HepG2 (cell line): ENCODE data around the gene BCL2L2. TPM values are rescaled to one million over a fixed set of nuclear protein-coding genes. Genes with fewer than 3 reads are reported as not detected.

Source experiments
- ATRX ChIP-seq: sonication (generic); formaldehyde crosslinking; IDR thresholded peaks from 2 replicates; pipeline ENCODE4 v1.4.0; 2020; ENCODE audit warnings: missing genetic modification reagents, borderline replicate concordance
- BCL3 ChIP-seq: sonication (generic); formaldehyde crosslinking; IDR thresholded peaks from 2 replicates; pipeline ENCODE4 v1.5.1; 2020; ENCODE audit warnings: mild to moderate bottlenecking, missing genetic modification reagents, moderate library complexity
- DMAP1 ChIP-seq: IDR thresholded peaks from 2 replicates; pipeline ENCODE4 v1.6.1; 2016
- HNF1B ChIP-seq: sonication (generic); formaldehyde crosslinking; IDR thresholded peaks from 2 replicates; pipeline ENCODE4 v1.5.1; 2020; ENCODE audit warnings: mild to moderate bottlenecking, moderate library complexity, missing genetic modification reagents
- NFRKB ChIP-seq: fragments of 450-650 bp; IDR thresholded peaks from 2 replicates; pipeline ENCODE4 v1.6.1; 2017
- POLR2AphosphoS2 ChIP-seq: IDR thresholded peaks from 2 replicates; pipeline ENCODE4 v1.6.1; 2011; ENCODE audit warnings: low read depth, low read length, improper control_type of control experiment
- REL ChIP-seq: sonication (generic); formaldehyde crosslinking; conservative IDR thresholded peaks from 2 replicates; pipeline ENCODE4 v1.8.0; 2022; ENCODE audit warnings: mild to moderate bottlenecking, missing genetic modification reagents, moderate library complexity
- SNAPC2 ChIP-seq: sonication (generic); formaldehyde crosslinking; IDR thresholded peaks from 2 replicates; pipeline ENCODE4 v1.8.1; 2022; ENCODE audit warnings: mild to moderate bottlenecking, missing genetic modification reagents
- ZNF616 ChIP-seq: sonication (generic); formaldehyde crosslinking; IDR thresholded peaks from 2 replicates; pipeline ENCODE4 v1.5.0; 2020; ENCODE audit warnings: low read depth, mild to moderate bottlenecking, missing genetic modification reagents
- ZNF839 ChIP-seq: sonication (generic); formaldehyde crosslinking; IDR thresholded peaks from 2 replicates; pipeline ENCODE4 v1.4.0; 2020; ENCODE audit warnings: missing genetic modification reagents, mild to moderate bottlenecking, borderline replicate concordance
- ZSCAN12 ChIP-seq: sonication (generic); formaldehyde crosslinking; IDR thresholded peaks from 2 replicates; pipeline ENCODE4 v1.9.0; 2021; ENCODE audit warnings: mild to moderate bottlenecking, missing genetic modification reagents
- ZSCAN29 ChIP-seq: sonication (generic); formaldehyde crosslinking; conservative IDR thresholded peaks from 2 replicates; pipeline ENCODE4 v1.4.0; 2020; ENCODE audit warnings: mild to moderate bottlenecking, missing genetic modification reagents
- polyA plus RNA-seq, 8 experiments: library from polyadenylated mRNA; depleted of rRNA in 3 of 8; stranded (reverse) in 7 of 8; unstranded in 1 of 8; fragments of >200 nt; fragmentation: Illumina TruSeq in 4 of 8; extraction: Trizol in 4 of 8; gene quantifications; 2 replicates each; pipeline versions ENCODE4 v1.2.1 to v1.2.3, GENCODE V29; 2011 to 2016; ENCODE audit warnings: low read depth in 4 of 8, missing spikeins in 1 of 8, mixed read lengths in 1 of 8; ENCODE audit not compliant: insufficient read depth in 1 of 8
- total RNA-seq, 5 experiments: library from RNA; depleted of rRNA; stranded (reverse); fragments of >200 nt; fragmentation: Illumina TruSeq; extraction: Trizol; gene quantifications; 2 replicates each; pipeline ENCODE4 v1.2.3, GENCODE V29; 2016; ENCODE audit warnings: low read depth in 1 of 5
- TF ChIP-seq, protein P1 (sequence below): IDR thresholded peaks from 2 replicates; pipeline ENCODE4 v1.6.1; 2018; ENCODE audit warnings: missing genetic modification reagents, mild to moderate bottlenecking, missing compliant biosample characterization
- TF ChIP-seq, protein P2 (sequence below), 2 experiments: sonication (generic) in 1 of 2; formaldehyde crosslinking in 1 of 2; IDR thresholded peaks; 2 replicates each; pipeline versions ENCODE4 v1.4.0 to v1.6.1; 2016 to 2020; ENCODE audit warnings: borderline replicate concordance in 1 of 2, low read depth in 1 of 2, mild to moderate bottlenecking in 1 of 2, missing genetic modification reagents in 1 of 2
- TF ChIP-seq, protein P3 (sequence below): sonication (generic); formaldehyde crosslinking; IDR thresholded peaks from 2 replicates; pipeline ENCODE4 v1.5.0; 2020; ENCODE audit warnings: mild to moderate bottlenecking, missing genetic modification reagents
- TF ChIP-seq, protein P4 (sequence below): IDR thresholded peaks from 2 replicates; pipeline ENCODE4 v1.6.1; 2012; ENCODE audit warnings: inconsistent platforms
- TF ChIP-seq, protein P5 (sequence below): sonication (generic); formaldehyde crosslinking; IDR thresholded peaks from 2 replicates; pipeline ENCODE4 v1.8.1; 2023; ENCODE audit warnings: mild to moderate bottlenecking, missing genetic modification reagents, borderline replicate concordance

The BCL2L2 gene
- total and polyA plus RNA-seq, 2 of the 13 experiments (the other 11 are each of a cell fraction or from before 2014, with no cell fraction given), result 28.1 to 49.8 TPM

DNA sequence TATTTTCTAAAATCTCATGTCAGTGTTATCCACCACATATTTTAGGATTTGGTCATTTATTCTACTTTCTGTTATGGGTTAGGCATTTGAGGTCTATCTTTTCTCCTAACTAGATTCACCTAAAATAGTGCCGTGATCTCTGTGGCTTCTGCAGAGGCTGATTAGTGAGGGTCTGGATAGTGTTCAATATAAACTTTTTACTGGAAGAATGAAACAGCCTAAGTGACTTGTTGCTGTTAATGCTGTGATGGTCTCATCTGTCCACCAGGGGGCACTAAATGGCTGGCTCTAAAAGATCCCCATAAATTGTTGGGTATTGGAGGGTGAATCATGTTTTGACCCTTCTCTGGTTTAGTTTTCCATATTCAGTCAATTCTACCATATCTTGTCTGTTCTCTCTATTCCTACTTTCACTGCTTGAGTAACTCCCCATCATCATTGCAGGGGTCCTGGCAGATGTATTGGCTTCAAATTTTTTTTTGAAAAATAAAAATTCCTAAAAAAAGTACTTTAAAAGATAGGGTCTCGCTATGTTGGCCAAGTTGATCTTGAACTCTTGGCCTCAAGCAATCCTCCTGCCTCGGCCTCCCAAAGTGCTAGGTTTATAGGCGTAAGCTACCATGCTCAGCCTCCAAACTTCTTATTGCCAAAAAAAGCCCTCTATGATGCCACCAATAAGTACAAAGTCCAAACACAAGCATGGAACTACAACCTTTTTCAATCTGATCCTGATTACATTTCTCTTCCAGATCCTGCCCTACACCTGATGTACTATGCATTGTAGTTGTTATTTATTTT lies 21.5 kb downstream of the BCL2L2 start (continued):
- TF ChIP-seq, protein P1, sequence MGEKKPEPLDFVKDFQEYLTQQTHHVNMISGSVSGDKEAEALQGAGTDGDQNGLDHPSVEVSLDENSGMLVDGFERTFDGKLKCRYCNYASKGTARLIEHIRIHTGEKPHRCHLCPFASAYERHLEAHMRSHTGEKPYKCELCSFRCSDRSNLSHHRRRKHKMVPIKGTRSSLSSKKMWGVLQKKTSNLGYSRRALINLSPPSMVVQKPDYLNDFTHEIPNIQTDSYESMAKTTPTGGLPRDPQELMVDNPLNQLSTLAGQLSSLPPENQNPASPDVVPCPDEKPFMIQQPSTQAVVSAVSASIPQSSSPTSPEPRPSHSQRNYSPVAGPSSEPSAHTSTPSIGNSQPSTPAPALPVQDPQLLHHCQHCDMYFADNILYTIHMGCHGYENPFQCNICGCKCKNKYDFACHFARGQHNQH, result 0 out of 2 replicates have a peak, but pooled peaks have one; percentile 42
- TF ChIP-seq NFRKB (no peak), ZNF839 (CRISPR knock-in tag) (no peak), ZSCAN12 (CRISPR knock-in tag) (no peak), DMAP1 (CRISPR knock-in tag) (no peak), SNAPC2 (CRISPR knock-in tag) (peak; percentile 91; the same call in 1 of the 2 replicates), ZSCAN29 (no peak), POLR2AphosphoS2 (peak; percentile 66), HNF1B (CRISPR knock-in tag) (0 out of 2 replicates have a peak, but pooled peaks have one; percentile 22), BCL3 (CRISPR knock-in tag) (0 out of 2 replicates have a peak, but pooled peaks have one; percentile 26), ZNF616 (no peak), ATRX (CRISPR knock-in tag) (no peak), REL (CRISPR knock-in tag) (no peak)
- TF ChIP-seq, protein P2, sequence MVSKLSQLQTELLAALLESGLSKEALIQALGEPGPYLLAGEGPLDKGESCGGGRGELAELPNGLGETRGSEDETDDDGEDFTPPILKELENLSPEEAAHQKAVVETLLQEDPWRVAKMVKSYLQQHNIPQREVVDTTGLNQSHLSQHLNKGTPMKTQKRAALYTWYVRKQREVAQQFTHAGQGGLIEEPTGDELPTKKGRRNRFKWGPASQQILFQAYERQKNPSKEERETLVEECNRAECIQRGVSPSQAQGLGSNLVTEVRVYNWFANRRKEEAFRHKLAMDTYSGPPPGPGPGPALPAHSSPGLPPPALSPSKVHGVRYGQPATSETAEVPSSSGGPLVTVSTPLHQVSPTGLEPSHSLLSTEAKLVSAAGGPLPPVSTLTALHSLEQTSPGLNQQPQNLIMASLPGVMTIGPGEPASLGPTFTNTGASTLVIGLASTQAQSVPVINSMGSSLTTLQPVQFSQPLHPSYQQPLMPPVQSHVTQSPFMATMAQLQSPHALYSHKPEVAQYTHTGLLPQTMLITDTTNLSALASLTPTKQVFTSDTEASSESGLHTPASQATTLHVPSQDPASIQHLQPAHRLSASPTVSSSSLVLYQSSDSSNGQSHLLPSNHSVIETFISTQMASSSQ (IDR thresholded peaks at IDR 0.05; ENCODE audit: low read depth), result 0 out of 2 replicates have a peak, but pooled peaks have one; percentile 22
- TF ChIP-seq, protein P2 (CRISPR knock-in tag; IDR thresholded peaks at IDR 0.05; ENCODE audit: borderline replicate concordance), result no peak
- TF ChIP-seq, protein P3, sequence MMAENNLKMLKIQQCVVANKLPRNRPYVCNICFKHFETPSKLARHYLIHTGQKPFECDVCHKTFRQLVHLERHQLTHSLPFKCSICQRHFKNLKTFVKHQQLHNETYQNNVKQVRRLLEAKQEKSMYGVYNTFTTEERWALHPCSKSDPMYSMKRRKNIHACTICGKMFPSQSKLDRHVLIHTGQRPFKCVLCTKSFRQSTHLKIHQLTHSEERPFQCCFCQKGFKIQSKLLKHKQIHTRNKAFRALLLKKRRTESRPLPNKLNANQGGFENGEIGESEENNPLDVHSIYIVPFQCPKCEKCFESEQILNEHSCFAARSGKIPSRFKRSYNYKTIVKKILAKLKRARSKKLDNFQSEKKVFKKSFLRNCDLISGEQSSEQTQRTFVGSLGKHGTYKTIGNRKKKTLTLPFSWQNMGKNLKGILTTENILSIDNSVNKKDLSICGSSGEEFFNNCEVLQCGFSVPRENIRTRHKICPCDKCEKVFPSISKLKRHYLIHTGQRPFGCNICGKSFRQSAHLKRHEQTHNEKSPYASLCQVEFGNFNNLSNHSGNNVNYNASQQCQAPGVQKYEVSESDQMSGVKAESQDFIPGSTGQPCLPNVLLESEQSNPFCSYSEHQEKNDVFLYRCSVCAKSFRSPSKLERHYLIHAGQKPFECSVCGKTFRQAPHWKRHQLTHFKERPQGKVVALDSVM (CRISPR knock-in tag), result no peak
- TF ChIP-seq, protein P4, sequence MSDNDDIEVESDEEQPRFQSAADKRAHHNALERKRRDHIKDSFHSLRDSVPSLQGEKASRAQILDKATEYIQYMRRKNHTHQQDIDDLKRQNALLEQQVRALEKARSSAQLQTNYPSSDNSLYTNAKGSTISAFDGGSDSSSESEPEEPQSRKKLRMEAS, result no peak
- TF ChIP-seq, protein P5, sequence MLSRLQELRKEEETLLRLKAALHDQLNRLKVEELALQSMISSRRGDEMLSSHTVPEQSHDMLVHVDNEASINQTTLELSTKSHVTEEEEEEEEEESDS (CRISPR knock-in tag), result 0 out of 2 replicates have a peak, but pooled peaks have one; percentile 52
